Psoas muscle (tissue), 8 donors: ENCODE results near the gene IQGAP2. TPM values are rescaled to one million over a fixed set of nuclear protein-coding genes. Genes with fewer than 3 reads are reported as not detected.

Experiments used
- ATAC-seq, 4 donors: fragments of 200-7000 bp; cut with Tn5 transposase; one replicate each; pipeline ENCODE4 v1.9.1; 2020; ENCODE audit warnings: moderate library complexity in 3 of 4, mild to moderate bottlenecking in 2 of 4
- DNase-seq, 2 donors: peaks; one replicate each; pipeline ENCODE4 v3.0.0-alpha.2; 2020
- H3K27ac ChIP-seq: fragments of 200-600 bp; one replicate; pipeline ENCODE4 v1.8.0; 2022
- H3K27me3 ChIP-seq, 3 donors: fragments of 200-600 bp in 1 of 3; one replicate each; pipeline versions ENCODE4 v1.6.1 to v1.8.0; 2013 to 2022; ENCODE audit warnings: low read length in 2 of 3, mild to moderate bottlenecking in 2 of 3, moderate library complexity in 1 of 3; ENCODE audit not compliant: insufficient read depth in 3 of 3
- H3K36me3 ChIP-seq, 2 donors: fragments of 200-600 bp in 1 of 2; one replicate each; pipeline versions ENCODE4 v1.6.1 to v1.8.0; 2013 to 2022; ENCODE audit warnings: low read depth in 1 of 2, mild to moderate bottlenecking in 1 of 2, moderate library complexity in 1 of 2; ENCODE audit not compliant: insufficient read depth in 1 of 2
- H3K4me1 ChIP-seq: fragments of 200-600 bp; one replicate; pipeline ENCODE4 v1.8.0; 2022
- H3K4me3 ChIP-seq: fragments of 200-600 bp; one replicate; pipeline ENCODE4 v1.8.0; 2022; ENCODE audit warnings: mild to moderate bottlenecking
- H3K9me3 ChIP-seq: fragments of 200-600 bp; one replicate; pipeline ENCODE4 v1.8.0; 2022
- WGBS, 3 donors: extraction: QIAGEN DNeasy Blood & Tissue Kit; methylation state at CpG; one replicate each; pipeline versions ENCODE4 v1.1.6 to v1.1.7; 2013; 5-methylcytosine and 5-hydroxymethylcytosine counted together
- intact Hi-C, 2 donors: fragments of 100-400 bp; cut with DNase I; formaldehyde crosslinking; loops; one replicate each; pipeline versions ENCODE4 v1.11.0 to v1.14.2; 2022
- polyA plus RNA-seq, 3 donors: library from polyadenylated mRNA; stranded (reverse); fragments of 200-250 nt; gene quantifications; one replicate each; pipeline ENCODE4 v1.2.3, GENCODE V29; 2013
- total RNA-seq, 4 donors: library from RNA; stranded (reverse); fragmentation: NEBNext Ultra II Directional in 2 of 4; extraction: Animal tissue kit (Norgen Biotek cat#: 25700) in 2 of 4; gene quantifications; one replicate each; pipeline versions ENCODE4 v1.2.1 to v1.2.4, GENCODE V29; 2021 to 2023
- TF ChIP-seq, protein P1 (sequence below): fragments of 200-600 bp; IDR thresholded peaks from one replicate; pipeline ENCODE4 v1.8.0; 2022; ENCODE audit warnings: antibody characterized with exemption
- donor health status: healthy with polysubstance abuse.
- donor health status: DM: no; HTN: no; CAD: no; lungs with moderate emphysema.
- donor health status: Bipolar disorder and iron deficiency.
- donor health status: healthy.
- donor health status: DM: yes; HTN: yes; CAD: no.
- donor health status: DM: no; HTN: no; CAD: no.
- donor health status: DM: no; HTN: no; CAD: no.
- donor health status: DM: yes; HTN: yes; CAD: no.

The IQGAP2 gene
- total and polyA plus RNA-seq, 7 donors, result 0.52 to 4.3 (median 1.4) TPM

DNA sequence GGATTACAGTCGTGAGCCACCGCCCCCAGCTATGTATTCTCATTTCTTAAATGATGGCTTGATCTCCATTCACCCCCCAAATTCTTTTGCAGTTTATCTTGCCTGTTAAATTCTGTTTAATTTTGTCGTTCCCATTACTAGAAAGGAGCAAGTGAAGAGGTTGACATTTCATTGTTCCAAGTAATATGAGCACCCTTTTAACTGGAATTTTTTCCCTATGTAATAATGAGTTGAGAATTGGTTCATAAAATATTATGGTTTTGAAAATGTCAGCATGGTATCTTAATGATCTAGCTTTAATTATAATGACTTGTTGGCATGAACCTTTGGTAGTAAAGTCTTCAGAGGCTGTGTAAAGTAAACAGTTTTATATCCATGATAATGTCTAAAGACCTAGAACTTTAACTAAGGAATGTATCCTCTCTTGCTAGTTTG lies 182.7 kb downstream of the IQGAP2 start:
- intact Hi-C loops, result no loop called here
- DNase-seq (no peak), ATAC-seq (no peak)
- H3K36me3 ChIP-seq, result no peaks in the 10 kb centered on the region
- TF ChIP-seq, protein P1, sequence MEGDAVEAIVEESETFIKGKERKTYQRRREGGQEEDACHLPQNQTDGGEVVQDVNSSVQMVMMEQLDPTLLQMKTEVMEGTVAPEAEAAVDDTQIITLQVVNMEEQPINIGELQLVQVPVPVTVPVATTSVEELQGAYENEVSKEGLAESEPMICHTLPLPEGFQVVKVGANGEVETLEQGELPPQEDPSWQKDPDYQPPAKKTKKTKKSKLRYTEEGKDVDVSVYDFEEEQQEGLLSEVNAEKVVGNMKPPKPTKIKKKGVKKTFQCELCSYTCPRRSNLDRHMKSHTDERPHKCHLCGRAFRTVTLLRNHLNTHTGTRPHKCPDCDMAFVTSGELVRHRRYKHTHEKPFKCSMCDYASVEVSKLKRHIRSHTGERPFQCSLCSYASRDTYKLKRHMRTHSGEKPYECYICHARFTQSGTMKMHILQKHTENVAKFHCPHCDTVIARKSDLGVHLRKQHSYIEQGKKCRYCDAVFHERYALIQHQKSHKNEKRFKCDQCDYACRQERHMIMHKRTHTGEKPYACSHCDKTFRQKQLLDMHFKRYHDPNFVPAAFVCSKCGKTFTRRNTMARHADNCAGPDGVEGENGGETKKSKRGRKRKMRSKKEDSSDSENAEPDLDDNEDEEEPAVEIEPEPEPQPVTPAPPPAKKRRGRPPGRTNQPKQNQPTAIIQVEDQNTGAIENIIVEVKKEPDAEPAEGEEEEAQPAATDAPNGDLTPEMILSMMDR, result no peak
- 81 to 85% (median 83%) methylated on average over 3 of the region's 3 CpGs for WGBS, 3 donors
- no peak overlapping the region for H3K4me3 ChIP-seq
- H3K27ac ChIP-seq, result no peak overlapping the region
- no peaks in the 10 kb centered on the region for H3K9me3 ChIP-seq
- no peaks in the 10 kb centered on the region for H3K27me3 ChIP-seq
- H3K4me1 ChIP-seq, result no peaks in the 10 kb centered on the region

DNA sequence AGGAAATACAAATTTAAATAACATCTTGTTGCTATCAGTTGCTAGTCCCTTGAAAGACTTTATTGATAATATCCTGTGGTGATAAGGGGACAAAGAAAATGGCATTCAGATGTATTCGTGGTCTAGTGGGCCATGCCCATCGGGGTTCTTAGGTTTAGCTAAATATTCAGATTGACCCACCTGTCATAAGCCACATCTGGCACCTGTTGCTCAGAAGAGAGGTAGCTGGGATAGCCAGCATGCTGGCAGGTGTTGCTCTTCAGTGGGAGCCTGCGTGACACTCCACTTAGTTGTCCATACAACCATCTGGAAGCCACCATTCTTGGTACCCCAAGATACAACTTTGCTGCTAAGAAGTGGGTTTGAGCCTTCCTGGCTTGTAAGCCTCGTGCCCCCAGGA lies 183.4 kb downstream of the IQGAP2 start:
- no peak overlapping the region for H3K27ac ChIP-seq
- H3K9me3 ChIP-seq, result no peaks in the 10 kb centered on the region
- intact Hi-C loops, result no loop called here
- TF ChIP-seq, protein P1, result no peak
- H3K4me1 ChIP-seq, result no peaks in the 10 kb centered on the region
- WGBS, 3 donors, result 81 to 87% (median 82%) methylated on average over 4 of the region's 4 CpGs
- ATAC-seq (no peak), DNase-seq (no peak)
- H3K4me3 ChIP-seq, result no peak overlapping the region
- H3K36me3 ChIP-seq, result no peaks in the 10 kb centered on the region
- no peaks in the 10 kb centered on the region for H3K27me3 ChIP-seq

DNA sequence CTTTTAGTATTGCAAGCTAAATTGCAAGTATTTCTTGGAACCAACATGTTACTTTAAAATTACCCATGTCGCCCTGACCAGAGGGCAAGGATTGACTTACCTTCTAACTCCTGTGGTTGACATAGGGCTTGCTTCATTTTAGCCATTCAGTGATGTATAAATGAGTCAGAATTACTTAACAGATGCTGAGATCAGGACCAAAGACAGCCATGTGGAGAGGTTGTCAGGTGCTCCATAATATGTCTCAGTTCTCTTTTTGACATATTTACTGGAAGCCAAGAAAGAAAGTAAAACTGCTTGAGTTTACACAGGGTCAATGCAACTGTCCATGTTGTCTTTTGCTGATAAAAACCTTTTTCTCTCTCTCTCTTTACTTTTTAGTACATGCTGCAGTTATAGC lies 186.9 kb downstream of the IQGAP2 start:
- H3K4me3 ChIP-seq, result no peak overlapping the region
- intact Hi-C loops, result no loop called here

DNA sequence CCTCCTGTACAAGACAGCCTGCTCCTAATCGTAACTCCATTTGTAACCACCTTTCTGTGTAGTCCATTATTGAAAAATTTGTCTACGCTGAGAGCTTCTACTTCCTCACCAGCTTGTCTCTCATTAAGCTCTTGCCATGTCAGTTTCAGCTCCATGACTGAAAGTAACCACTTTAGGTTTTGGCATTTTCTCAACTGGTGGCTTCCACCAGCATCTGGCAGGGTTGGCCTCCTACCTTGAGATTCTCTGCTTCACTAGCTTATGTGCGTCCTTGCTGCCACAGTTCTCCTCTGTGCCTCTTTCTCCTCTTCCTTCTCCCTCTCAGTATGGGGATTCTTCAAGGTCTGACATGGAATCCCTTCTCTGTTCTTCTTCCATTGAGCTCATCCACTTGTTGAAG lies 188.3 kb downstream of the IQGAP2 start:
- intact Hi-C loops, result no loop called here

More for the DNA sequence above, 186.9 kb downstream of the IQGAP2 start:
- 84 to 93% (median 87%) methylated on average over 1 of the region's 1 CpG for WGBS, 3 donors
- no peaks in the 10 kb centered on the region for H3K9me3 ChIP-seq
- TF ChIP-seq, protein P1, result no peak
- ATAC-seq (no peak), DNase-seq (no peak)
- H3K4me1 ChIP-seq, result no peaks in the 10 kb centered on the region
- no peaks in the 10 kb centered on the region for H3K36me3 ChIP-seq
- H3K27me3 ChIP-seq, result no peaks in the 10 kb centered on the region
- H3K27ac ChIP-seq, result no peak overlapping the region

DNA sequence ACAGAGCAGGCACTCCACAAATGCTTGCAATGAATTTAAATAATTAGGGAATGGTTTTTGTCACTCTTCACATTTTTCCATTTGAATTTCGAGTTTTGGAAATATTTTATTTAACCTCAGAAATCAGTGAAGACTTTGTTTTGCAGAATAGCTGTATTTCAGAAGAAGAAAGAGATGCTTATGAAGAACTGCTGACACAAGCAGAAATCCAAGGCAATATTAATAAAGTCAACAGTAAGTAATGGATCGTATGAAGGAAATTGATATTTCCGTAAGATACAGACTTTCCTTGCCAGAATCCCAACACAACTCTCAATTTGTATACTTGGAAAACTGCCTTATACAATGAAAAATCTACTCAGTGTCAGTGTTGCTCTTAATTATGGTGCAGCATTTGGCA lies 189.6 kb downstream of the IQGAP2 start:
- no peak for ATAC-seq
- peaks cover 0 to 3% (median 0%) of the 10 kb centered on the region in 3 donors for H3K27me3 ChIP-seq
- intact Hi-C loops, result no loop called here
- no peak overlapping the region for H3K4me3 ChIP-seq
- DNase-seq, result no peak
- no peak overlapping the region for H3K27ac ChIP-seq
- H3K36me3 ChIP-seq, result no peaks in the 10 kb centered on the region
- 64 to 79% (median 67%) methylated on average over 3 of the region's 3 CpGs for WGBS, 3 donors
- TF ChIP-seq, protein P1, result no peak
- no peaks in the 10 kb centered on the region for H3K4me1 ChIP-seq
- H3K9me3 ChIP-seq, result no peaks in the 10 kb centered on the region

More for the DNA sequence above, 188.3 kb downstream of the IQGAP2 start:
- TF ChIP-seq, protein P1, result no peak
- Histone ChIP-seq H3K27me3 (no peaks in the 10 kb centered on the region), H3K4me1 (no peaks in the 10 kb centered on the region), H3K4me3 (no peak overlapping the region), H3K9me3 (no peaks in the 10 kb centered on the region), H3K36me3 (no peaks in the 10 kb centered on the region), H3K27ac (no peak overlapping the region)
- DNase-seq, result no peak
- 90 to 93% (median 93%) methylated on average over 3 of the region's 3 CpGs for WGBS, 3 donors
- no peak for ATAC-seq
